Stimulated activated CD8-positive, alpha-beta memory T cell treated with anti-CD3 and anti-CD28 coated beads, Interleukin-7, amount 100 ng/mL, for 4 hours (primary cell): ENCODE results near the gene PNPT1.

Source experiments
- DNase-seq, 2 donors: peaks; one replicate each; pipeline ENCODE4 v3.0.0-alpha.2; 2020; ENCODE audit warnings: low read depth in 2 of 2

The PNPT1 gene

DNA sequence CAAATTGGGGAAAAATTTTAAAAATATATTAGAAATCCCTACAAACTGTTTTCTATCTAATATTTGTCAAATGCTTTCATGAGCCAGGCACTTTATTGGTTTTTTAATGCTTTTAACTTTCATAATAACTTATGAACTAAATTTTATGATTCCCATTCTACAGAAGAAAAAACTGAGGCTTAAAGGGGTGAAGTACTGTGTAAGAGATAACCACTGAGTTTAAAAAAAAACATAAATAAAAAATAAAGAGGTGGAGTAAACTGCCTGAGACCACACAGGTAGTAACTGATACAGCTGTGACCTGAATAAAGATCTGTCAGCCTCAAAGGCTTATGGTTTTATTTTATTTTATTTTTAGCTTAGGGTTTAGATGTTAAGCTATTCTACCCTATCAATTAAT, 24.7 kb downstream of the PNPT1 start:
- DNase-seq, result no peak

DNA sequence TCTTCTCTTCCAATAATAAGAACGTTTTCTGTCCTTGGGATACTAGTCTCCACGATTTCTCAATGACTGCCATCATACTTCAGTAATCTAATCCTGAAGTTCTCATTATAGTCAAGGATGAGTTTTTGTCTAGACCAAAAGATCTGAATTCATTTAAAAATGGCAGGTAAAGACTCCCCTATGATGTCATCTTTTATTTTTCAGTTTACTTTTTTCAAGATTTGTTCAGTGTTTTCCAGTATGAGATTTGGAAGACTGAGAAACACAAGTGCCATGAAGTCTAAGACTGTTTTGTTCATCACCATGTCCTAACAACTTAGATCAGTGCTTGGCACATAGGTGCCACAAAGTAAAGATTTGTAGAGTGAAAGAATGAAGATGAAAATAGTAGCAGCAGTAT, 40.4 kb downstream of the PNPT1 start:
- DNase-seq, result no peak

DNA sequence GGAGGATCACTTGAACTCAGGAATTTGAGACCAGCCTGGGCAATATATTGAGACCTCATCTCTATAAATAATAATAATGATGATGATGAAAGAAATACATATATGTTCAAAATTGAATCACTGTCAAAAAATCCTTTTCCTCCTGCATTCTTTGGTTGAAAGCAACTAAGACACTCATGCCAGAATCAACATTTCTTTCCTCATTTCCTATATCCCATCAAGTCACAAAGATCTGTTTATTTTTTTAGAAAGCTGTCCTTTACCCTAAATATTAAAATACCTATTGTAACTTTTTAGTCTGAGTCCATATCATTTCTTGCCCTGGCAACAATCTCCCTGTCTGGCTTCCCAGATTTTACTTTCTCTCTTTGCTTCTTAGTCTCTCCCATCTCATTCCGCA, 44.4 kb downstream of the PNPT1 start:
- no peak for DNase-seq

DNA sequence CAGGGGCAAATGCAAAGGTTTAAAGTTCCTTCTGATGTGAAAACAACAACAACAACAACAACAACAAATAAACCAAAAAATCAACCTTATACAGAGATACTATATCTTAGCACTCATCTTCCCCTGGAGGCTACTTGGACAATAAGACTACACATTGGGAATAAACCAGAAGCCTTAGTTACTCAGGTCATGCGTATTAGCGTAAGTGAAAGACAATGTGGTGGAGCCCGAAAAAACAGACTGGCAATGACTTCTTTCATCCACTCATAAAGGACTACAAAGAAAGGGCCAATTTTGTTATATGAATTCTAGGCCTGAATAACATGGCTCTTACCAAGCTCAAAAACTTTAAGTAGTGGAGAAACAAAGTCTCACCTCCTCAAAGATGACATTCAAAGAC, 56.8 kb downstream of the PNPT1 start:
- no peak for DNase-seq

DNA sequence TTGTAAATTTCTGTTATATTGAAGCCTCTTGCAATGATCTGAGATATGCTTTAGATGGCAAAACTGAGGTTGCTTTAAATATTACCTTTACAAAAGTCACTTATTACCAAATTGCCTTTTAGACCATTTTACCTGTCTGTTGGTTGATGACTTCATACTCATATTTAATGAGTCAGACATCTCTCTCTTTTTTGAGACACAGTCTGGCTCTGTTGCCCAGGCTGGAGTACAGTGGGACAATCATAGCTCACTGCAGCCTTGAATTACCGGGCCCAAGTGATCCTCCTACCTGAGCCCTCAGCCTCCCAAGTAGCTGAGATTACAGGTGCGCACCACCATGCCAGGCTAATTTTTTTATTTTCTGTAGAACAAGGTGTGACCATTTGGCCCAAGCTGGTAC, 64.7 kb downstream of the PNPT1 start:
- DNase-seq, result no peak

DNA sequence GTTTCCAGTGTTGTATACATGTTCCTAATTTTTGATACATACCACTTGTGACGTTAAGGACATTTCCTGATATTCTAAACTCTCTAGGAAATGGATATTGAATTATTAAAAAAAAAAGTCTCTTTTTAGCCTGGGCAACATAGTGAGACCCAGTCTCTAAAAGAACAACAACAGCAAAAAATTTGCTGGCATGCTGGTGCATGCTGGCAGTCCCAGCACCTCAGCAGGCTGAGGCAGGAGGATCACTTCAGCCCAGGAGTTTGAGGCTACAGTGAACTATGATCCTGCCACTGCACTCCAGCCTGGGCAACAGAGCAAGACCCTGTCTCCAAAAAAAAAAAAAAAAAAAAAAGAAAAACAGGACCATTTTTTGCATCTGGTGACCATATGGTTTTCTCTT, 65.7 kb downstream of the PNPT1 start:
- DNase-seq, result no peak

DNA sequence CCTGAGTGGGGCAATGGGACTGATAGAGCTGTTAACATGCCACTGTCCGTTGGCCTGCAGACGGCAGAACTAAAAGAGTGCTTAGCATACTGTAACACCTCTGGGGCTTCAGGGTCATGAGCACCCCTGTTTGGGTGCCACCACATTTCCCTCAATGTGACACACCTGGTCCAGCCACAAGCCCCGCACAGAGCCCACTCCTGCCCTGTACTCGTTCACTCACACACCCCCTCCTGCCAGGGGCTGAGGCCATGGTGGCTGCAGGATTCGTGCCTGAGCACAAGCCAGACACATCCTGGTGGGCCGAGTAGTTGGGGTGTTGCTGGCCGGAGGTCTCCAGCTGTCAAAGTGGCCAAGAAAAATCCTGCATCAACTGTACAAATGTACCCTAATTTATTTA, 71.8 kb downstream of the PNPT1 start:
- no peak for DNase-seq

DNA sequence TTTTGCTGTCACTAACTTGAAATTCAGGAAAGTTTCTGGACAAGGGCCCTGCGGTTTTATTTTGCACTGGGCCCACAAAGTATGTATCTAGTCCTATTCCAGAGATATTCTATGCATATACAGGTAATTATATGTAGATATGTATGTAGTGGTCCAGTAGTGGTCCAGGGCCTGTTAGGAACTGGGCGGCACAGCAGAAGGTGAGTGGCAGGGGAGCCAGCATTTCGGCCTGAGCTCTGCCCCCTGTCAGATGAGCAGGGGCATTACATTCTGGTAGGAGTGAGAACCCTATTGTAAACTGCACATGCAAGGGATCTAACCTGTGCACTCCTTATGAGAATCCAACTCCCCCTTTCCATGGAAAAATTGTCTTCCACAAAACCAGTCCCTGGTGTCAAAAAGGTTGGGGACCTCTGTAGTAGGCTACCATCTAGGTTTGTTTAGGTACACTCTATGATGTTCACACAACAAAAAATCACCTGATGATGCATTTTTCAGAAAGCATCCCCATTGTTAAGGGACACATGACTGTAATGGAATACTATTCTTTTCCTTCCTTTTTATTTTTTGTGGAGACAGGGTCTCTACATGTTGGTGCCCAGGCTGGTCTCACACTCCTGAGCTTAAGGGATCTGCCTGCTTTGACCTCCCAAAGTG, 73.4 kb downstream of the PNPT1 start:
- no peak for DNase-seq

DNA sequence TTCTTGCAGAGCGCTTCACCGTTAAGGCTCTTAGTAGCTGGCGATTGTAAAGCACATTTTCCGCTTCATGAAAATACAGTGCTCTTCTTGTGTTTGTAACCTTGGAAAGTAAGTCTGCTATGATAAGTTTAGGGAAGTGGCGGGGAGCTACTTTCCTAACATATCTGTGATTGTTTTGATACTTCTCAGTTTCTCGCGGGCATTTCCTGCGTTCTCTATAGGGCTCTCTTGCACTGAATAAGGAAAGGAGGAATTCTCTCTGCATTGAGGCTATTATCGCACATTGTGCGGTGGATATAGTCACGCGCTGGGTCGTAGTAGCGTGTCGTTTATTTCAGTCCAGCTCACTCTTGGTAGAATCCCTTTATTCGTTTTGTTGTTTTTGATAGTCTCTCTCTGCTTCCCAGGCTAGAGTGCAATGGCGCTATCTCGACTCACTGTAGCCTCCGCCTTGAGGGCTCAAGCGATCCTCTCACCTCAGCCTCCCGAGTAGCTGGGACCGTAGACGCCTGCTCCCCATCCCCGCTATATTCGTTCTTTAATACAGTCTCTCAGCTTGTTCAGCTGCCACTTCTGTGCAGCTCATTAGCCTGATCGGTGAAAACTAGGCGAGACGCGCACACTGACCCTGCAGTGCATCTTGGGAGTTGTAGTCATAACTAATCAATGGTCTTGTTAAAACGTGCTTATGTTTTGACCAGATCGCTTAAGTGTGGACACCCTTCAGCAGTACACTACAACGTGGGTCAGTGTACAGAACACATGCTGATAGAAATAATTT, 75.2 kb downstream of the PNPT1 start:
- peak; percentile 8 to 10 for DNase-seq

DNA sequence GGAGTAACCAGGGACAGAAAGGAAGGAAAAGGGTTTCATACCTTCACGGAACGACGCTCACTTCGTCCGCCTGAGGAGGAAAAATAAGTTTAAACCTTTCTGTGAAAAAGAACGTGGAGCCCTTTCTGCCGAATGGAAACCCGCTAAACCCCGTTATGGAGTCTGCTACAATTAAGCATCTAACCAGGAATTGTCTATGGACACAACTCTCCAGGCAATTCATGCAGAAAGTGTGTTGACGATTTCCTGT, 75.7 kb downstream of the PNPT1 start:
- DNase-seq, result no peak

DNA sequence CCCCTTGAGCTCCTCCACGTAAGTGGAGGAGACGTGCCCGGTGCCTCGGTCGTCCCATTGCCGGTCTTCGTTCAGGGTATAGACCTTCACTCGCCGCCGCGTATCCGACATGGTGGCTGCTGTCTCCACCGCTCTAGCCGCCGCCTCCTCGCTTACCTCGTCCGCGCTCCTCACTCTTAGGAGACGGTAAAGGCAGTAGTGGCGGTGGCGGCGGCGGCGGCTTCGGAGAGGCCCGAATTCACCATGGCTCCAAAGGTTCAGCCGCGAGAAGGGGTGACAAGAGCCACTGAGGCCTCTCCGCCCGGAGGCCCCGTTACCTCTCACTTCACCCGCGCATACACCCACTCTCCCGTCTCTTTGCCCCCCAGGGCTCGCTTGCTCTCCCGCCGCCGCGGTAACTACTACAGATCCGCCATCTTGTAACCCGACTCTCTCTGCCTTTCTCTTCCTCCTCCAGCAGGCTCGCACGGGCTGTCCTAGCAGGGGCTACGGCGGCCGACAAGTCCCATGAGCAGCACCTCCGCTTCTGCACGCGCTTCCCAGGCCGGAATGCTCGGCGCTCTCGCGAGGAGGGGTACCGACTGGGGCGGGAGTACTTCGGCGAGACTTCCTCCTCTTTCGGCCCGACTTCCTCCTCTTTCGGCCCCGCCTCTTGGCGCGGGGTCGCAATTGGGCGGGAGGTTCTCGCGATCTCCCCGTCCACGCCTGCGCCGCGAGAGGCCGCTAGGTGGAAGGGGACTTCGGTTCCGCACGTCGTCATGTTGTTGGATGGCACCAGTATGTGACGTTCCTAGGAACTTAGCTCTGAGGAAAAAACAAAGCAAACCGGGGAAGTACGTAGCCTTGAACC, 76.2 kb downstream of the PNPT1 start, which contains the start of gene PPP4R3B:
TSS of gene PPP4R3B (minus strand) at position 448 of the 850 bp plus-strand sequence. CDS start at position 111, 337 bp downstream.
- peak; percentile 97 to 99 for DNase-seq

DNA sequence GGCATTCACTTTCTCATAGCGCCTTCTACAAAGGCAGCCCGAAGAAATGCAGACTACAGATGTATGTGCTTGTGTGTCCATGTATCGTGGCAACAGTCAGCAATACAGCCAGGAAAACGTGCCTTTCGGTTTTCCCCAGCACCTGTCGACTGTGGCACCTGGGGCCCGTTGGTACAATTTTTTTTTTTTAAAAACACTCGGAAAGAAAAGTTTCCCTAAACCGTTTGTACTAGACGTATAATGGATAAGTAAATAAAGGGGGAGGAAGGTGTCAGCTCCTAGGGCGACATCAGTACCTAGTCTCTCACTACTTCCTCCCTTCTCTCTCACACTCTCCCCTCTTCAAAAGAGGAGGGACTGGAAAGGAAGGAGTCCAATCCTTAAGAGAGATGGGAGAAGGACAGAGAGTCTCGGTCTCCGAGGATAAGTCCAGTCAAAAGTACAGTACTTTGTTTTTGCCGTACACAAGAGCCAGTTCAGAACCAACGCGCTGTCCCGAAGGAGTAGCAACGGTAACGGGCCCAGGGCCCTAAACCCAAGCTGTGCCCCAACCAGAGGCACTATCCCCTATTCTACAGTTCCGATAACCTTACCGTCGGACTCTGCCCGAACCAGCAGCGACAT, 77.0 kb downstream of the PNPT1 start:
- peak in 1 of 2 donors; percentile 10 for DNase-seq

DNA sequence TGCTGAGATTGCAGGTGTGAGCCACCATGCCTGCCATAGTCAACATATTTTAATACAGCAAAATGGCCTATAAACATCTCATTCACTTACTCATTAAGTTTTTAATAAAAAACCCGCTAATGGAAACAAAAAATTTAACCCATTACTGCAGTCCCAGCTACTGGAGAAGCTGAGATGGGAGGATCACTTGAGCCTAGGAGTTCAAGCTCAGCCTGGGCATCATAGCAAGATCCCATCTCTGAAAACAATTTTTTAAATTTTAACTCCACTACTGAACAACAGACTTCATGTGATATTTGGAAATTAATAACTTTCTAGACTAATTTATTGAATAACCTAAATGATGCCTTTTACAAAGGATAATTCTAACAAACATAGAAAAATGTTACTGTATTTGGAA, 81.6 kb downstream of the PNPT1 start:
- DNase-seq, result no peak

DNA sequence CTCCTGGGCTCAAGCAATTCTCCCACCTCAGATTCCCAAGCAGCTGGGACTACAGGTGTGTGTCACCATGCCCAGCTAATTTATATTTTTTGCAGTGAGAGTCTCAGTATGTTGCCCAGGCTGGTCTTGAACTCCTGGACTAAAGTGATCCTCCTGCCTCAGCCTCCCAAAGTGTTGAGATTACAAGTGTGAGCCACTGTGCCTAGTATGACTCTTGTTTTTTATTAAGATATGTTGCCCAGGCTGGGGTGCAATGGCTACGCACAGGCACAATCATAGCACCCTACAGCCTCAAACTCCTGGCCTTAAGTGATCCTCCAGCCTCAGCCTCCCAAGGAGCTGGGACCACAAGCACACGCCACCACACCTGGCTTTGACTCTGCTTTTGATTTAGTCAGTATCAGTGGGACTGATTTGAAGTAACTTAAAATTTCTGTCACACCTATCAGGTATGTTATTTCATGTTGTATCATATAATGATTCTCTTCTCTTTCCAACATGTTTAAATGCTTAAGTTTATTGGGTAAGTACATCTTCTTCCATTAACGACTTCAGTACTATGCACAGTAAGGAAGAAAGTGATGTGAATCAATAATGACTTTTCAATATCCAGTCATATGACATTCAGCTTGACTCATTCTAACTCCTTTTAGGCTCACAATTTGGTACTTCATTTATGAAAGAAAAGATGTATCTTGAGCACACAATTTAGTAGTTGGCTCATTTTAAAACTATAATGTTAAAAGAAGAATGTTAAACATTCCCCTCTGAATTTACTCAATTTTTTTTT, 82.5 kb downstream of the PNPT1 start:
- no peak for DNase-seq

DNA sequence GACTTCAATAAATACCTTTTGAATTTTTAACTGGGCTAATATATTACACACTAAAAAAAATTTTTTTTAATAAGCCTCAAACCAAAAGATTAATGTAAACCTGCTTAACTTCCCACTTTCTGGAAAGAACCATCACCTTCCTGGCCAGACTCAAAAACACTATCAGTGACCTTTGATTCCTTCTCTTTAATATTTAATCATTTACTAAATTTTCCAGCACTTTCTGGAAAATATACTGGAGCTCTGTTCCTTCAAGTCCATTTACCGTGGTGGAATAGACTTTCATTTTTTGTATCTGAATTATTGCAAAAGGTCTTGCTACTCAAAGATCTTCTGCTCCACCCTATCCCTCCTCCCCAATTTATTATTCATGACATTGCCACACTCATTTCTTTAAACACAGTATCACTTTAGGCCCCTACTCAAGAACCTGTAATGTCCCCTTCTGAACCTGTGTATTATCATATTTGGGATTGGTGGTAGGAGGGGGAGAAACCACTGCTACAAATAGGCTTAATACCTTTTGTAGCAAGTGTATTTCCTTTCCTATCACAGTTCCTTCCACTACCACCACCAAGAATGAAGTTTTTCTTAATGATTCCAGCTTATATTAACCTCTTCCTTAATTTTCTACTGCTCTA, 83.6 kb downstream of the PNPT1 start:
- no peak for DNase-seq

DNA sequence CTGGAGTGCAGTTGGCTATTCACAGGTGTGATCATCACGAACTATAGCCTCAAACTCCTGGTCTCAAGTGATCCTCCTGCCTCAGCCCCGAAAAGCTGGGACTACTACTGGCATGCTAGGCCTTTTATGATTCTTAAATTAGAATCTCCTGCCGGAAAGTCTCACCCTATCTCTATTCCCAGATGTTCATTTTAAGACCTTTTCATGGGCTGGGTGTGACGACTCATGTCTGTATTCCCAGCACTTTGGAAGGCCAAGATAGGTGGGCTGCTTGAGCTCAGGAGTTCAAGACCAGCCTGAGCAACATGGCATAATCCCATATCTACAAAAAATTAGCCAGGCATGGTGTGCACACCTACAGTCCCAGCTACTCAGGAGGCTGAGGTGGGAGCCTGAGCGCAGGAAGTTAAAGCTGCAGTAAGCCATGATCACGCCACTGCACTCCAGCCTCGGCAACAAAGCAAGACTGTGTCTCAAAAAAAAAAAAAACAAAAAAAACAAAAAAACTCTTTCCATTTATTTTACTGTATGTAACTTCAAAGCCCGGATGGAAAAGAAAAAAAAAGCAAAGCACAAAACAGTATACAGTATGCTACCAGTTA, 84.3 kb downstream of the PNPT1 start:
- DNase-seq, result no peak

DNA sequence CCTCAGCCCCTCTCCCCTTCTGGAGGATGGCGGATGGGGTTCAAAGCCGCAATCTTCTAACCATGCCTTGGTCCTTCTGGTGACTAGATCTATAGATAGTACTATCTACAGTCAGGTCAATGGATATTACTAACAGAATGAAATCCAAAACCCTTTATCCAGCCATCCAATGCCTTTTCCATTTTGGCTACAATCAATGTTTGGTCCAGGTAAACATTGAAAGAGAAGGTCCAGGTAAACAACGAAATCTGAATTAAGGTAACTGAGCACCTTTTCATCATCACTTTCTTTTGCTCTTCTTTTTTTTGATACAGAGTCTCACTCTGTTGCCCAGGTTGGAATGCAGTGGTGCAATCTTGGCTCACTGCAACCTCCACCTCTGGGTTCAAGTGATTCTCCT, 85.9 kb downstream of the PNPT1 start:
- DNase-seq, result no peak

DNA sequence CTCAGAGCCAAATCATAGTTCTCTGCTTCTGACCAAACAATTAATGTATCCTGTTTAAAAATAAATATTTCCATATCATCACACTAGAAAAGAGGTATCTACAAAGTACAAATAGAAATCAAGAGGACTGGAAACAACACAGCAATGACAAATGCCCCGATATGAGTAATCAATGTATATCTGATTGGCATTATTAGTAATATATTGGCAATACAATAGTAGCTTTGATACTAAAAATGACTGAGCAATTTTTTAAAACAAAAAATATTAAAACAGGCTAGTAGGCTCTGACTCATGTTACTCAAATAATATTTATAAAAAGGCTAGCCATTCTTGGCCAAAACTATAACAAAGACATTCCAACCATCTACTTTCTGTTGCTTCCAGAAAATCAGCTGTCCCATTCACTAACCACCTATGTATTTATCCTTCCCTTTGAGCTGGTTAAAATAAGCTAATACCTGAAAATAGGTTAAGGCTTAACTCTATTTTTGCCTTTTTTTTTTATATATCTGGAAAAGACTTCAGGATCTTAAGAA, 89.5 kb downstream of the PNPT1 start:
- no peak for DNase-seq

DNA sequence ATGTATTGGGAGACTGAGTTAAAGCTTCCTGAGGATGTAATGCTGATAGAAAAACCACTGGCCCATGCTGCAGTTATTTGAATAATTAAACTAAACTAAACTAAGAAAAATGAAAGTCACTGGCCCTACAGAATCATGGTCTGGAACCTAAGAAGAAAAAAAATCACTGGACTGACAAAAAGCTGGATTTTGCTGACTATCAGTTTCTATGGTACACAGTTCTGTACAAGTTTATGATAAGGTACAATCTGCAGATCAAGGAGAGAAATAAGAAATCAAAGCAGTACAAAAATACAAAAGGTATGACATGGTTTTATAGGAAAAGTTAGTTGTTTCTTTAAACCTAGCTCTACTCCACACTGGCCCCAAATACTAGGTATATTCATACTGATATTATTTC, 91.8 kb downstream of the PNPT1 start:
- DNase-seq, result no peak

DNA sequence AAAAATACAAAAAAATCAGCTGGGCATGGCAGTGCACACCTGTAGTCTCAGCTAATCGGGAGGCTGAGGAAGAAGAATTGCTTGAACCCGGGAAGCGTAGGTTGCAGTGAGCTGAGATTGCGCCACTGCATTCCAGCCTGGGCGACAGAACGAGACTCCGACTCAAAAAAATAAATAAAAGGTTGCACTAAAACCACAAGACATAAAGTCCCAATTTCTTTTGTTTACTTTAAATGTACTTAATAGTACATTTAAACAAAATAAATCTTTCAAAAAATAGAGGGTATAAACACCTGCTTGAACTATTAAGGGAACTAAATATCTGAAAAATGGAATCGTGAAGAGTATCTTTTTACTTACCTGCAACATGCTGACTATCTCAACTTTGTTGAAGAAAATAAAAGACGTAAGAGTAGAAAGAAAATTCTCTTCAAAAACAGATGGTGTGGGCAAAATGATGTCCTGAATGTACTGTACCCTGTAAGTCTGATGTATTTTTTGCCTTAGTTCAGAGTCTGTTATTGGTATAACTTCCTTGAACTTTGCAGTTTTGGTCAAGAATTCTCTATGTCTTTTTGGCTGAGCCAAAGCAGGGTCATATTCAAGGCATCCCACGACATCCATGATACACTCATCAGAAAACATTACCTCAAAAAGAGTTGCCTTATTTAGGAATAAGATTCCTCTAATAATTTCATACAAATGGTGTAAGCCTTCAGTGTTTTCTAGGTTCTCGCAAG, 95.4 kb downstream of the PNPT1 start:
- DNase-seq, result no peak
